Calu3 (cell line): ENCODE results near the gene PCDHB5. TPM values are rescaled to one million over a fixed set of nuclear protein-coding genes. Genes with fewer than 3 reads are reported as not detected.
"Not testable (repeated sequence)": the region's sequence is repeated elsewhere in the genome, so short reads cannot be mapped to it uniquely, and the experiment has no call there.

Source experiments
- BruUV-seq: library from RNA; stranded (reverse); fragments of 400-500 nt; replicated peaks from 2 replicates; lab custom pipeline; 2021; lab: Mats Ljungman, UMichigan
- CTCF ChIA-PET: fragments of 300-600 bp; sonication (Branson Sonifier 250); formaldehyde crosslinking; loops from one replicate; lab custom pipeline; 2022; ENCODE audit warnings: antibody characterized with exemption; lab: Charles Lee
- DNase-seq: peaks from one replicate; pipeline ENCODE4 v3.0.0; 2022
- H3K27ac Mint-ChIP-seq: one replicate; pipeline ENCODE4 v1.8.0; 2022; ENCODE audit warnings: mixed read lengths; ENCODE audit not compliant: unreplicated experiment
- H3K27me3 Mint-ChIP-seq: one replicate; pipeline ENCODE4 v1.8.0; 2022; ENCODE audit warnings: mixed read lengths; ENCODE audit not compliant: unreplicated experiment
- H3K36me3 Mint-ChIP-seq: one replicate; pipeline ENCODE4 v1.8.0; 2022; ENCODE audit warnings: mild to moderate bottlenecking, moderate library complexity, mixed read lengths; ENCODE audit not compliant: insufficient read depth, unreplicated experiment
- H3K4me1 Mint-ChIP-seq: one replicate; pipeline ENCODE4 v1.8.0; 2022; ENCODE audit warnings: mild to moderate bottlenecking, low read depth, mixed read lengths; ENCODE audit not compliant: unreplicated experiment
- H3K4me3 Mint-ChIP-seq: one replicate; pipeline ENCODE4 v1.8.0; 2022; ENCODE audit warnings: mild to moderate bottlenecking, low read depth, moderate library complexity, mixed read lengths; ENCODE audit not compliant: unreplicated experiment
- H3K9me3 Mint-ChIP-seq: one replicate; pipeline ENCODE4 v1.8.0; 2022; ENCODE audit warnings: low read depth, mixed read lengths; ENCODE audit not compliant: unreplicated experiment
- CTCF ChIP-seq: fragments of 200-600 bp; IDR thresholded peaks from one replicate; pipeline ENCODE4 v1.8.0; 2022; ENCODE audit warnings: antibody characterized with exemption; ENCODE audit not compliant: unreplicated experiment
- intact Hi-C: fragments of 100-400 bp; cut with micrococcal nuclease; formaldehyde crosslinking; loops from one replicate; pipeline ENCODE4 v1.10.0; 2022; ENCODE audit not compliant: unreplicated experiment
- total RNA-seq: library from RNA; stranded (reverse); gene quantifications from 2 replicates; pipeline ENCODE4 v1.2.3, GENCODE V29; 2022

Gene PCDHB5
- total RNA-seq, 1 experiment from 2014 or later = not detected

GRCh38 chr5:141175933-141176332 lies 40.9 kb downstream of the PCDHB5 start:
- TF ChIP-seq CTCF = no peak
- no TSS peak for BruUV-seq
- Mint-ChIP-seq H3K4me3 (no peak overlapping the region), H3K36me3 (peaks cover 4% of the 10 kb centered on the region), H3K27ac (no peak overlapping the region), H3K27me3 (no peaks in the 10 kb centered on the region), H3K4me1 (no peaks in the 10 kb centered on the region), H3K9me3 (peaks cover 3% of the 10 kb centered on the region)
- intact Hi-C loops = no loop called here
- DNase-seq = no peak
- CTCF ChIA-PET = no interaction called here

GRCh38 chr5:141177577-141178191 lies 42.7 kb downstream of the PCDHB5 start, which contains the start of gene PCDHB8:
PCDHB8 (plus strand) TSS chr5:141177790; CDS start chr5:141178035, 245 bp downstream.
- intact Hi-C loops, H3K4me3 Mint-ChIP-seq, H3K9me3 Mint-ChIP-seq, H3K36me3 Mint-ChIP-seq, H3K27ac Mint-ChIP-seq, DNase-seq, BruUV-seq, CTCF ChIA-PET, H3K4me1 Mint-ChIP-seq, H3K27me3 Mint-ChIP-seq: not testable (repeated sequence)

GRCh38 chr5:141179371-141179770 lies 44.4 kb downstream of the PCDHB5 start:
- H3K4me1 Mint-ChIP-seq, H3K36me3 Mint-ChIP-seq: not testable (repeated sequence)

GRCh38 chr5:141179876-141180275 lies 44.9 kb downstream of the PCDHB5 start:
- peaks cover 17% of the 10 kb centered on the region for H3K9me3 Mint-ChIP-seq
- CTCF ChIA-PET, H3K27ac Mint-ChIP-seq, H3K4me1 Mint-ChIP-seq, BruUV-seq, H3K4me3 Mint-ChIP-seq, intact Hi-C loops, H3K27me3 Mint-ChIP-seq, H3K36me3 Mint-ChIP-seq, DNase-seq: not testable (repeated sequence)

More at GRCh38 chr5:141179371-141179770, 44.4 kb downstream of the PCDHB5 start:
- intact Hi-C loops, H3K4me3 Mint-ChIP-seq, CTCF ChIA-PET, DNase-seq, H3K27ac Mint-ChIP-seq, BruUV-seq, H3K27me3 Mint-ChIP-seq: not testable (repeated sequence)
- H3K9me3 Mint-ChIP-seq = peaks cover 14% of the 10 kb centered on the region

GRCh38 chr5:141180313-141180712 lies 45.3 kb downstream of the PCDHB5 start:
- no peaks in the 10 kb centered on the region for H3K27me3 Mint-ChIP-seq
- no TSS peak for BruUV-seq

More at GRCh38 chr5:141180313-141180712, 45.3 kb downstream of the PCDHB5 start:
- TF ChIP-seq CTCF = no peak
- no peak overlapping the region for H3K4me3 Mint-ChIP-seq
- peaks cover 20% of the 10 kb centered on the region for H3K9me3 Mint-ChIP-seq
- DNase-seq = no peak
- no peaks in the 10 kb centered on the region for H3K4me1 Mint-ChIP-seq
- no peak overlapping the region for H3K27ac Mint-ChIP-seq
- CTCF ChIA-PET = no interaction called here
- no peaks in the 10 kb centered on the region for H3K36me3 Mint-ChIP-seq
- intact Hi-C loops = no loop called here
